Keratinocyte (primary cell): Measurements from ENCODE around the gene DMD.

Experiments
- EZH2 ChIP-seq: IDR thresholded peaks from one replicate; pipeline ENCODE4 v1.6.1; 2012; ENCODE audit warnings: inconsistent platforms, mild to moderate bottlenecking, low read length, moderate library complexity
- TF ChIP-seq, protein P1 (sequence below), 3 experiments: IDR thresholded peaks in 1 of 3; conservative IDR thresholded peaks in 1 of 3; optimal IDR thresholded peaks in 1 of 3; 2 replicates in 2 of 3; 3 replicates in 1 of 3; pipeline versions ENCODE3 to v1.5.1; 2011; ENCODE audit warnings: low read length in 3 of 3, mild to moderate bottlenecking in 3 of 3, moderate library complexity in 2 of 3, control low read depth in 1 of 3, inconsistent platforms in 1 of 3; ENCODE audit not compliant: insufficient read depth in 2 of 3; ENCODE audit errors: extremely low read depth in 1 of 3

DNA sequence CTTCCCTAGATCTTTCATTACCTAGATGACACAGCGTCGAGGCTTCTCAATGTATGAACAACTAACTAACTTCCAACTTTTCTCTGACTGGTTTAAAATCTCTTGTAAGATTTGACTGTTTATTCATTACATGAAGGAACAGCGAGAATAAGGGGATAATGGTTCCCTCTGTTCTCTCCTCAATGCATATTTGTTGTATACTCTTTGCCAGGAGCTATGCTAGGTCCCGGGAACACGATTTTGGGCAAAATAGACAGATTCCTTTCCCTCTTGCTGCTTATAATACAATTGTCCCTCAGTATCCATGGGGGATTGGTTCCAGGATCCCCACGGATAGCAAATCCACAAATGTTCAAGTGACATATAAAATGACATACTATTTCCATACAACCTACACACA is 1020.0 kb downstream of the DMD start:
- TF ChIP-seq, protein P1, sequence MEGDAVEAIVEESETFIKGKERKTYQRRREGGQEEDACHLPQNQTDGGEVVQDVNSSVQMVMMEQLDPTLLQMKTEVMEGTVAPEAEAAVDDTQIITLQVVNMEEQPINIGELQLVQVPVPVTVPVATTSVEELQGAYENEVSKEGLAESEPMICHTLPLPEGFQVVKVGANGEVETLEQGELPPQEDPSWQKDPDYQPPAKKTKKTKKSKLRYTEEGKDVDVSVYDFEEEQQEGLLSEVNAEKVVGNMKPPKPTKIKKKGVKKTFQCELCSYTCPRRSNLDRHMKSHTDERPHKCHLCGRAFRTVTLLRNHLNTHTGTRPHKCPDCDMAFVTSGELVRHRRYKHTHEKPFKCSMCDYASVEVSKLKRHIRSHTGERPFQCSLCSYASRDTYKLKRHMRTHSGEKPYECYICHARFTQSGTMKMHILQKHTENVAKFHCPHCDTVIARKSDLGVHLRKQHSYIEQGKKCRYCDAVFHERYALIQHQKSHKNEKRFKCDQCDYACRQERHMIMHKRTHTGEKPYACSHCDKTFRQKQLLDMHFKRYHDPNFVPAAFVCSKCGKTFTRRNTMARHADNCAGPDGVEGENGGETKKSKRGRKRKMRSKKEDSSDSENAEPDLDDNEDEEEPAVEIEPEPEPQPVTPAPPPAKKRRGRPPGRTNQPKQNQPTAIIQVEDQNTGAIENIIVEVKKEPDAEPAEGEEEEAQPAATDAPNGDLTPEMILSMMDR (optimal IDR thresholded peaks at IDR 0.05 in 1 of 3, IDR thresholded peaks at IDR 0.05 in 1 of 3, conservative IDR thresholded peaks at IDR 0.05 in 1 of 3; ENCODE audit: extremely low read depth in 1 of 3, insufficient read depth in 2 of 3, low read length in 3 of 3): no peak
- no peak for TF ChIP-seq EZH2
